Fibroblast of skin of left quadriceps (primary cell): Measurements from ENCODE around the gene NPM3.

ENCODE experiments used
- DNase-seq, 2 experiments: peaks; one replicate each; pipeline ENCODE4 v3.0.0-alpha.2; 2013; ENCODE audit warnings: low read depth in 2 of 2

The NPM3 gene, protein sequence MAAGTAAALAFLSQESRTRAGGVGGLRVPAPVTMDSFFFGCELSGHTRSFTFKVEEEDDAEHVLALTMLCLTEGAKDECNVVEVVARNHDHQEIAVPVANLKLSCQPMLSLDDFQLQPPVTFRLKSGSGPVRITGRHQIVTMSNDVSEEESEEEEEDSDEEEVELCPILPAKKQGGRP

GRCh38 chr10:101782811-101783735, at the start of gene NPM3:
Gene NPM3 (minus strand): TSS chr10:101783446. CDS start chr10:101783390, 56 bp downstream.
- DNase-seq = peak; percentile 44 to 50

DNA sequence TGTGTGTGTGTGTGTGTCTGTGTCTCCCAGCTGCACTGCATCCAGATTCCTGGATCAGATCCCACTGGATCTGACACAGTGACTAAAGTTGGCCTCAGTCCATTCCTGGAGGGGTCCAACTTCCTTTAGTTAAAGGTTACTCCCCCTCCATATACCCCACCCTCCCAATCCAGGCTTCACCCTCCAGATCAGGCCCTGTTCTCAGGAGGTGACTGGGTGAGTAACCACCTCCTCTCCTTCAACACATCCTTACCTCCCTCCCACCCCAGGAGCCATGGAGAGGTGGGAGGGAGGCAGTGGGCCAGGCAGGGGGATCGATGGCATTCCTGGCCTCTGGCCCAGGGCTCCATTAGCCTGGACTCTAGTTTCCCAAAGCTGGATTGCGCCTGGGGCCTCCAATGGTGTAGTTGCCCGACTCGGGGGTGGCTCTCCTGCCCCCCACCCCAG, 49.1 kb upstream of the NPM3 start:
- DNase-seq = no peak

DNA sequence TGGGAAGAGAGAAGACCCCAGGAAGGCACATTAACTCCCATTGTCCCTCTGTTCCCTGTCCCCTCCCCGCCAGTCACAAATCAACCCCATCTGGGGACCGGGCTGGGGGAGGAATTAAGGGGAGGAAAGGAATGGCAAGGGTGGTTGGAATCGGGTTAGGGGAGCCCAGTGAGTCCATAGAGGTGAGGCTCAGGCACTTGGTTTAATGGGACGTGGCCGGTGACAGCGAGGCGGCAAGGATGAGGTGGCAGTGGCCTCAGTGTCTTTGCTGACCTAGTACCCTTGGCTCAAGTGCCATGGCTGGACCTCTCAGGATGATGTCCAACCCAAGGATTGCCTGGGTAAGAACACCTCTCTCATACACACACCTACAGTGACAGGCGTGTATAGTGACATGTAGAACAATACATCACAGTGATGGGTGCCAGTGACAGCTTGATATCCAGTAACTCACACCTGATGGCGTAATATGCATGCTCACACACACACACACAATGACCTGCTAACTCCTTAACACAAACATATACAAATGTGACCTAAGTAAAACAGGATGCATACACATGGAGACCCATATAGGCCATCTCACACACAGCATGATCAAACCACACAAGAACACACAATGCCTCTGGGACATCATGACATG, 48.0 kb upstream of the NPM3 start:
- no peak for DNase-seq

DNA sequence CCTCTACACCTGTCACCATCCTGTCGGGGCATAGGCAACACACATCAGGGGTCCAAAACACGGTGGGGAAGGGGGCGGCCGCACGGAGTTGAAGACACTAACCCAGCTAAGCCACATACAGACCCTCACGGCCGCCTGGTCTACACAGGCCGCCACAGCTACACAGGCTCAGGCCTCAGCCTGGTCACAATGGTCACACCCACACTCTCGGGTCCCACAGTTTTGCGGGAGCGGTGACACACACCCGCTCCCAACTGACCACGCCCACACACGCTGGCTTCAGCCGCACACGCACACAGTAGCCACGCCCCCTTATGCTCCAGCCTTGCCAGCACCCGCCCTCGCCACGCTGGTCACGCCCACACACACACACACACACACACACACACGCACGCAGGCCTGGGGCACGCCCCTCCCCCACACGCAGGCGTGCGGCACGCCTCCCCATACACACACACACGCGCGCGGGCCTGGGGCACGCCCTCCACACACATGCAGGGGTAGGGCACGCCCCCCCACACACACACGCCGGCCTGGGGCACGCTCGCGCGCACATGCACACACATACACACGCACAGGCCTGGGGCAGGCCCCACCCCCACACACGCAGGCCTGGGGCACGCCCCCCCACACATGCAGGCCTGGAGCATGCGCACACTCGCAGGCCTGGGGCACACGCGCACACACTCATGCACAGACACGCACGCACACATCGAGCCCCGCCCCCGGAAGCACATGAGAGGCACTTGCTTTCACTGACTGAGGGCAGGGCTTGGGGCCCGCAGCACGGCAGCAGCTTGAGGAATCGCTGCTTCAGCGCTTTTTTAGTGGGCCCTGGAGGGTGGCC, 47.3 kb upstream of the NPM3 start:
- DNase-seq = peak; percentile 86 to 87

GRCh38 chr10:101829561-101830315, 46.5 kb upstream of the NPM3 start:
- DNase-seq = no peak

DNA sequence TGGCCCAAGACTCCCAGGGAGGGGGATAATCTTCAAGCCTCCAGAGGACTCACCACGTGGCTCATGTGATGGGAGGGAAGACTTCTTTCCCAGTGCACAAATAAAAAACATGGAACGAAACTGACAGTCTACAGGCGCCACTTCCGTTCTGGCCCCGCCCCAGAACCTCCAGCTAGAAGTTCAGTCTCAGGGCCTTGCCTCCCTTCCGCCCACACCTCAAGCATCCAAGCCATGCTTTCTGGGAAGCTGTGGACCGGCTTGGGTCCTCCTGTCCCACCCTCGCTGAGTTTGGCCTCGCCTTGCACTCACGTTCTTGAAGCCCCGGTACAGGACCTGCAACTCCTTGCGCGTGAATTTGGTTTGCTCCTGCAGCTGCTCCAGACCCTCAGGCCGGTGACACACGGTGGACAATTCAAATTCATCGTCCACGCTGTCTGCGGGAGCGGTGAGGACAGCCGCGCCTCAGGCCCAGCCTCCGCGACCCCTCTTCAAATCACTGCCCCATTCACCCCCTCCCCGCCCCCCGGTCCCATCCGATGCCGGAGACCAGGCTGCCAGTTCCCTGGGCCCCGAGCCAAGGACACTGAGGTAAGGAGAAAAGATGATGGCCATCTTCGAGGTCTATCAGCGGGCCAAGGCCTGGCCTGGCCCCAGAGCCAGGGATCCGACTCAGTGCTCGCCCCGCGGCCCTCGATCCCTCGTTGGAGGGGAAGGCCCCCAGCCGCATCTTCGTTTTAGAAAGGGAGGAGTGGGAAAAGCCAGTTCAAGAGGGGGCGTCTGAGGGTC, 45.7 kb upstream of the NPM3 start:
- DNase-seq = no peak

GRCh38 chr10:101827919-101828600, 44.8 kb upstream of the NPM3 start:
- DNase-seq = no peak

GRCh38 chr10:101826852-101827434, 43.7 kb upstream of the NPM3 start:
- DNase-seq = no peak

- DNase-seq = no peak
Measured at GRCh38 chr10:101824736-101825135, 41.5 kb upstream of the NPM3 start.

DNA sequence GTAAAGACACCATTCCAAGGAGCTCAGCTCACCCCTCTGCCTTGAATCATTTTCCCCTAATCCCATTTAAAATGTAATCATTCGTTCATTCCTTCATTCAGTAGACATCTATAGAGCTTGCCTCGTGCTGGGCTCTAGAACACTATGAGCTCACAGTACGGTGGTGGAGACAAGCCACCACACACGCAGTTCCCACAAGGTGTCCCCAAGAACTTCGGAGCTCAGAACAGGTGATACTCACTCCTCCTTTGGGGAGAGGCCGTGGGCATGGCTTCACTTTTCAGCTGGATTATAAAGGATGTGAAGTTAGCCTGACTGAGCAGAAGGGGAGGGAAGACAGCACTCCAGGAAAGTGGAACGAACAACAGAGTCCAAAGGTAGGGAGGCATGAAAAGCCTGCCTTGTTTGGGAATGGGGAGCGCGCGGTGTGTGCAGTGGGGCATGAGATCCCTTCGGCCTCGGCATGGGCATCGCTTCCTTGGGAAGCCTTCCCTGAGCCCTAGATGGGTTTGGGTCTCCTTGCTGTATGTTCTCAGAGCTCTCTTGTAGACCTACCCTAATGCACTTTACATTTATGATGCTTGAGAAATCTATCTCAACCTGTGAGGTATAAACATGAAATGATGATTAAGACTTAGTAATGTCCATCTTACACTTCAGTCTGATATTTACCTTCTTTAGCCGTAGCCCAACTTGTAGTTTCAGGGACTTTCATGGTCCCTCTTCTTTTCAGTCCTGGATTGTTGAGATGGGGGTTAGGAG, 35.8 kb upstream of the NPM3 start:
- DNase-seq = no peak

- DNase-seq = peak; percentile 100
Measured at GRCh38 chr10:101818119-101818871, 35.0 kb upstream of the NPM3 start, which contains the start of gene OGA. Gene OGA (minus strand): TSS chr10:101818444. CDS start chr10:101818022, 422 bp downstream.

- peak; percentile 83 to 86 for DNase-seq
Measured at GRCh38 chr10:101817337-101818118, 34.3 kb upstream of the NPM3 start.

GRCh38 chr10:101816913-101817336, 33.7 kb upstream of the NPM3 start:
- DNase-seq = no peak

DNA sequence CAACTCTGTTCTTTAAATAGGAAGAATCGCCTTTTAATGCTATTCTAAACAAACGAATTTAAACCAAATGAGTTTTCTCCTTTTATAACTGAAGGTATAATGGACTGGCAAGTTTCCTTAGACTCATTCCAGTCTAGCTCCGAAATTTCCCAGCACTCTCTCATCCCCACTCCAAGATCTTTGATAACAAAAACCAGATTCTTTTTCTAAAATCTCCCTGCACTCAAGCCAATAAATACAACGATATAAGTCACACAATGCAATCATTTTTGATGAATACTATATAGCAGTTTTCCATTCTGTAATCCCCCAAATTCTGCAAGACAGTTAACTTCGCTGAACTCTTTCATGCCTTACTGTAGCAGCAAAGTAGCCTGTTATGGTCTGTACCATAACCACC, 33.1 kb upstream of the NPM3 start:
- DNase-seq = no peak

DNA sequence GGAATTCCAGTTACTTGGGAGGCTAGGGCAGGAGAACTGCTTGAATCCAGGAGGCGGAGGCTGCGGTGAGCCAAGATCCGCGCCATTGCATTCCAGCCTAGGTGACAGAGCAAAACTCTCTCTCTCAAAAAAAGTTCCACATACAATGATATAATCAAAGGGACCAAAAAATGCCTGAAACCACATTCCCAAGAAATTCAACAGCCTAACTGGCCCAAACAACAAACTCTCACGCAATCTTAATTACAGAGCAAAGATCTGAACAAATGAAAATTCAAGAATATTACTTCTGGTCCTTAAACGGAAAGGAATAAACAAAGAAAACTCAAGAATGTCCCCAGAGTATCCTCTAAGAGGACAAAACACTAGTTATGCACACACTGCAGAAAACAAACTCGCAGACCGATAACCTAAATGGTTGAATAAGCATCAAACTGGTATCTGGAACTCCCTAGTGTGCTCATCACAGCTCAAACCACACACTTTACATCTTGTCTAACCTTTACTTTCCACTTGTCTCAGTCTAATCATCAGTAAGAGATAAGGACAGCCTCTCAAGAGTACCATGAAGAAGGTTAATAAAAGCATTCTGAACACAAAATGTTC, 31.3 kb upstream of the NPM3 start:
- DNase-seq = no peak

GRCh38 chr10:101812606-101813005, 29.4 kb upstream of the NPM3 start:
- DNase-seq = no peak
